Glomerular endothelial cell (primary cell): ENCODE data around the gene HOXD11. TPM values are rescaled to one million over a fixed set of nuclear protein-coding genes. Genes with fewer than 3 reads are reported as not detected.

Experiments used
- DNase-seq: peaks from one replicate; pipeline ENCODE4 v3.0.0-alpha.2; 2011; ENCODE audit warnings: low read depth, low spot score; ENCODE audit errors: extremely low read depth
- total RNA-seq: library from RNA; depleted of rRNA; stranded (reverse); fragments of >200 nt; gene quantifications from 2 replicates; pipeline ENCODE4 v1.2.3, GENCODE V29; 2015

The HOXD11 gene
- total RNA-seq, 1 donor from 2014 or later, result 2.5 TPM

DNA sequence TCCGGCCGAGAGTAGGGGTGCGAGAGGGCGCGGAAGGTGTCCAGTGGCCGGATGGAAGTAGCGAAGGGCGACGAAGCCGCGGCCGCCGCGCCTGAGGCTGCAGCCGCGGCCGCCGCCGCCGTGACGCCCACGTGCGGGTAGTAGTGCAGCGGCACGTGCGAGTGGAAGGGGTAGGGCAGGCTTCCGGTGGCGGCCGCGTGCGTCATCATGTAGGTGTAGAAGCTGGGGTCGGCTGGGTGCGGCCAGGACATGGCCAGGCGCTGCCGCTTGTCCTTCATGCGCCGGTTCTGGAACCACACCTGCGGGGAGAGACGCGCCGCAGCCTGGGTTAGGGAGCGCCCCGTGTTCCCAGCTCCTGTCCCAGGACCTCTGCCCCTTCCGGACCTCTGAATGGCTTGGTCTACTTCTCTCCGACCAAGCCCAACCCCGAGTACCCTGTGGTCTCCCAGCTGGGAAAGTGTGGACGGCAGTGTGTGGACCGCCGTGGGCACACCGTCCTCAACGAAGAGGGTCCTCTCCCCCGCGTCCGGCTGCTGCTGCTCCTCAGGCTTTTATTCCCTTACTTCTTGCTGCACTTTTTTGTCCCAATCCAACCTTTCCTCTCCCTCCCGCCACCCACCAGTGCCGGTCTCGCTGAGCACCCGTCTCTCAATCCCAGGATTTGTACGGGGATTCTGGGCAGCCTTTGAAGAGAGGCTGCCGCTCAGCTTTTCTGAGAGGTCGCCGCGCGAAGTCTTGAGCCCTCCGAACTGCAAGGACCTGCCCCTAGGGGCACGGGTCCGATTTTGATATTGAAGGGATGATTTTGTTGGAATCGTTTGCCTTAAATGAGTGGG lies 26.3 kb upstream of the HOXD11 start:
- no peak for DNase-seq

DNA sequence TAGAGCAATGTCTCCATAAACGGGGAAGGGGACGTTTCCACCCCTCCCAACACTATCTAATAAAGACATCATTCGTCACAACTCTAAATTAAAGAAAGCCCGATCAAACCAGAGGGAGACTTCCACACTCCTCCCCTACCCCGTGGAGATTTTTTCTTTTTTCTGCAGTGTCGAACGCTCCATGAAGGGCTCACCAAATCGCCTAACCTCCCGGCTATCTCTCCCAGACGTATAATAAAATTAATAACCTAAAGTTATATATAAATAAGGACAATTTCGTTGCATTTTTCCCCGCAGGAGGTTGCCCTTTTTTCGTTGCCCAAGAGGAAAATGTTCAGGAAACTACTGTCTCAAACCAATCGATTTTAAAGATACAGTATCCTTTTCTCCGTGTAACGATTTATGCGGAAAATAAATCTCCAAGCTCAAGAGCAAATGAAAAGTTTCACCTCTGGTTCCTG lies 25.7 kb upstream of the HOXD11 start:
- DNase-seq, result no peak

DNA sequence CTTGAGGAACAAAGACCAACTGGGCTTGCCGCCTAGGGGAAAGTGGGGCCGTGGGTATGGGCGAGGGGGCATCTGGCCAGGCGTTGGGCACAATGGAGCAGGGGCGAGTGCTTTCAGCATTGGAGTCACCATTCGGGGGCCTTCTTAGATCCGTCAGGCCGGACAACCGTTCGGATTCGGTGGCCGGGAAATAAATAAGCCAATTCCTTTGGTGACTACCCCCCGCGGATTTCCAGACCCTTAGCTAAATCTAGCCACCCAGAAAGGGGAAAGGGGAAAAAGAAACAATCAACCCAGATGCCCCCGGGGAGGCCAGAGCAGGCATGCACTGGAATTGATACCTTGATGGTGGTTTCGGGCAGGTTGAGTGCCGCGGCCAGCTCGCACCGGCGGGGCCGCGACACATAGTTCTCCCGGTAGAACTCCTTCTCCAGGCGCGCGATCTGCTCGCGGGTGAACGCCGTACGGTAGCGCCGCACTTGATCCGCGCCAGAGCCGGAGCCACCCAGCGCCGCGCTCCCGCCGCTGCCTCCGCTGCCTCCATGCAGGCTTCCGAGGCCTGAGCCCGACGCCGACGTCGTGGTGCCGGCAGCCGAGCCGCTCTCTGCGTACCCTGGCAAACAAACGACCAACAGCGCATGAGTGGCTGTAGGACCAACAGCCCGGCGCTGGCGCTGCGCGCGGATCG lies 25.1 kb upstream of the HOXD11 start:
- DNase-seq, result no peak

GRCh38 chr2:176082525-176082823 lies 24.6 kb upstream of the HOXD11 start:
- no peak for DNase-seq

DNA sequence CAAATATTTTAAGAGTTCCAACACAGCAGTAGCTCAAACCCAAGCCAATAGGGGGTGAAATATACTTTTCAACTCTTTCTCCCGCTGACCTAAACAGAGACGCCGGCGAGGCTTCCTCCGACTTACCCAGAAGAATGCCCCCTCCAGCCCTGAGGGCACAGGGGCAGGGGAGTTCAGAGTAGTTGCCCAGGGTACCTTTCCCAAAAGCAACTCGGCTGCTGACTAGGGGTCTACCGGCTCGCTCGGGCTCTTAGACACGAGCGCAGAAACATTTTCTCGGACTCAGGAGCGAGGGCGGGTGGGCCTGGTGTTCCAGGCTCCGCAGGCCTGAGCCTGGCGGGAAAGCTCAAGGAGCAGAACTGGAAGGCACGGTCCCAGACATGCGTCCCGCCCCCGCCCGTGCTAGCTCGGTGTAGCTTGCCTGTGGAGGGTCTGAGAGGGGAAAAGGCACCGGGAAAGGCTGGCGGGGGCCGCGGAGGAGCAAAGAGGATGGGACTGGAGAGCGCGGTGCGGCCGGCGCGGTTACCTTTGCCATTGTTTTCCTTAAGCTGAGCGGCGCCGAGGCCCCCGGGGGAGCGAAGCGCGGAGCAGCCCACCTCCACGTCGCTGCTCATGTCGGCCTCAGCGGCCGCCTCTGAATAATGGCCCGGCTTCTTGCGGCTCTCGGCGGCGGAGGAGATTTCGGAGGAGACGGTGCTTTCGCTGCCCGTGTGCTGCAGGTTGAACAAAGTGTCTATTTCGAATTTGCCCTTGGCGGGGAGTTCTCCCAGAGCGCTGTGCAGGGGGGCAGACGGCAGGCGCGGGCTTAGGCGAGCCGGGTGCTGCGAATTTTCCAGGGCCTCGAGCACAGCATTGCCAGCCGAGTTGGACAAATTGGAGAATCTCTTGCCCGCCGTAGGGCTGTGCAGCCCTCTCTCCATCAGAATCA lies 24.0 kb upstream of the HOXD11 start:
- DNase-seq, result no peak

GRCh38 chr2:176083796-176084261 lies 23.3 kb upstream of the HOXD11 start, which contains the start of gene EVX2:
TSS of gene EVX2 (minus strand) at chr2:176083962. CDS start at chr2:176083776, 186 bp downstream.
- DNase-seq, result no peak

DNA sequence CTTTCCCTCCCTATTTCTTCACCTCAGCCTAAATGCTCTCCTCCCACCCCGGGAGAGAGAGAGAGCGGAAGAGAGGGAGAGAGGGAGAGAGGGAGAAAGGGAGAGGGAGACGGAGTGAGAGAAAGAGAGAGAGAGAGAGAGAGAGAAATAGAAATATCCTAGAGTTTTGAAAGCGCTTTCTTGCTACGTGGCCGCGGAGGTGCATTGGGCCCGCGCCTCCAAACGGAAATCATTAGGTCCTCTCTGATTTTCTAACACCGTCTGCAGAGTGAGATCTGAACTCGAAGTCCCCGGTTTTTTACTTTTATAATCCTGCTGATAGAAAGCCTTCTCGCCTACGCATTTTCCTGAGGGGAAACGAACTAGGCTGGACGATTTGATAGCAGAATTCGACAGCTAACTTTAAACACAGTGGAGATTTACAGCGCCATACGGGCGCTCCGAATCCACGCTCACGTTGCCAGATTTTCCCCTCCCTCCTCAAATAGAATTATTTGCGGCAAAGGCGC lies 22.4 kb upstream of the HOXD11 start:
- no peak for DNase-seq

DNA sequence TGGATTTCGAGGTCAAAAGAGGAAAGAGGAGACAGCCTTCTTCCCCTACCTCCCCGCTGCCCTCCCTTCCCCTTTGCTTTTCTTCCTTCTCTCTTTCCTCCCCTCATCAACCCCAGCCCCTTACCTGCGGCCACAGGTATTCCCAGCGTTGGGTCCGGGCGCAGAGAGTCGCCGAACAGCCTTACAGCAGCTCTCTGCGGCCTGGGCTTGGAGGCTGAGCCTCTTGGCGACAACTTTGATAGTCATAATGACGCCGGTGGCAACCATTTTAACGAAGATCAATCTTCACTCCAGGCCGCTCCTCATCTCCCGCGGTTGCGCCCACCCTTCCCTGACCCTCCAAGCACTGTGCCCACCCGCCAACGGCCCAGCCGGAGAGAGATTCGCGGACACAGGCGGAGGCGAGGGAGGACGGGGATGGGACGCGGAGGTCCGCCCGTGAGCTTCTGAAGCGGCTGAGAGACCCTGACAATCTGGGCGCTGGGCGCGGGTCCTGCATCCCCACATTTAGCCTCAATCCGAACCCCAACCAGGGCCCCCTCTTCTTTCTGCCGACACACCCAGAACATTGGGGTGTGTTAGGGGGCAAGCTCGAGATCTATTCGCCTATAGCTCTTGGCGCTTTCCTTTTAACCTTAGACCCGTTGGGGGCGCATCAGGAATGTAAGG lies 21.8 kb upstream of the HOXD11 start:
- no peak for DNase-seq

DNA sequence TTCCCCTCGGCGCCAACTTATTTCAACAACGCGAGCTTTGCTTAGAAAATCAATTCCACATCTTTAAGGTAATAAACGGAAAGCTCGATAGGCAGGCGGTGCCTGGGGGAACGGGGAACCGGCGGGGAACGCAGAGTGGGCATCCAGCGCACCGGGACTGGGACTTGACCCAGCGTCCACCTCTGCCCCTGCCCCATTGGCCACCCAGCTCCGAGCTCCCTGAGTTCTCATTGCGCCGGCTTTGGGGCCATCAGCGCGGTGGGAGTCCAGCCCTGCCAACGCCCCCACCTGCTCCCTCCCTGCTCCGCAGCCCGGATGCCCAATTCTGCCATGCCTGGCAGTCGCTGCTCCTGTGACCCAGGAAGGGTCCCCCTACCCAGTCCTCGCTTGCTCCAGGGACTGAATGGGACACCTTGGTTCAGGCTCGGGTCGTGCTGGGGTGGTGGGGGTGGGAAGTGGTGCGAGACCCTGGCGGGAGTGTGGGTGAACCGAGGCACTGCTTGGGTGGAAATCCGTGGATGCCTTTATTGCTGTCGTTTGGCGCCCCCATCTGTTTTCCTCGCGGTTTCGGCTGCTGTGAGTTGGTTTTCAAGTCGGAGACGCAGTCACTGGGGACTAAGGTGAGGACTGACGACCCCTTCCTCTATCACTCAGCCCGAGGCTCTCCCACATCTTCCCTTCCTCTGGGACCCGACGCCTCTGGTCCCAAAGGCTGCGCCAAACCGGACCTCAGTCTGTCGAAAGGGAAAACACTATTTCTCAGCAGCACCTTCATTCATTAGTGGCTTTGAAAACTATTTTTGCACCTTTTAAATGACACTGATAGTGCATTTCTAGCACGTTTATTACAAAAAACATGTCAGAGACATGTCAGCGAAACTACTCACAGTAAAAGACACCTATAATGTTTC lies 21.0 kb upstream of the HOXD11 start:
- no peak for DNase-seq

DNA sequence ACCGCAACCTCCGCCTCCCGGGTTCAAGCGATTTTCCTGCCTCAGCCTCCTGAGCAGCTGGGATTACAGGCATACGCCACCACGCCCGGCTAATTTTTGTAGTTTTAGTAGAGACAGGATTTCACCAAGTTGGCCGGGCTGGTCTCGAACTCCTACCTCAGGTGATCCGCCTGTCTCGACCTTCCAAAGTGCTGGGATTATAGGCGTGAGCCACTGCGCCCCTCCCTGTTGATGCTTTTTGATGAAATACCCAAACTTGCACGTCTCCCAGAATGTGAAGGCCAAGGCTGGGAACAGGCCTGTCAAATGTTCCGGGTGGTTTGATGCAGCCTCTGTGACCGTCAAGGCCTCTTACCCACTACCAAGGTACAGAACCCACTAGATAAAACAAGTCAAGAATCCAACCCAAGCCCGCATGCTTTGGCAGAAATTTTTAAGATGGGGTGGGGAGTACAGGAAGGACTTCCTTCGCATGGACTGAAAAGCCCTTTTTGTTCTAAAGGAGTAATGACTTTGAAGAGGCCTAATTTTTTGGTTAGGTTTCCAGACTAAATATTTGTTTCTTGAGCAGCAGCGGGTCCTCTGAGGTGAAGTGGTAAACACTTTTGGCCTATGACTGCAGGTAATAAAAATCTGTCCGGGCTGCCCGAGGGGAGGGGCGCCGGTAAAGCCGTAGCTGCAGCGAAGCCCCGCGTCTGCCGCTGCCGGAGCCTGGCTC lies 19.6 kb upstream of the HOXD11 start:
- no peak for DNase-seq

GRCh38 chr2:176088048-176088936 lies 18.8 kb upstream of the HOXD11 start:
- no peak for DNase-seq

GRCh38 chr2:176088937-176089842 lies 17.9 kb upstream of the HOXD11 start:
- DNase-seq, result no peak

DNA sequence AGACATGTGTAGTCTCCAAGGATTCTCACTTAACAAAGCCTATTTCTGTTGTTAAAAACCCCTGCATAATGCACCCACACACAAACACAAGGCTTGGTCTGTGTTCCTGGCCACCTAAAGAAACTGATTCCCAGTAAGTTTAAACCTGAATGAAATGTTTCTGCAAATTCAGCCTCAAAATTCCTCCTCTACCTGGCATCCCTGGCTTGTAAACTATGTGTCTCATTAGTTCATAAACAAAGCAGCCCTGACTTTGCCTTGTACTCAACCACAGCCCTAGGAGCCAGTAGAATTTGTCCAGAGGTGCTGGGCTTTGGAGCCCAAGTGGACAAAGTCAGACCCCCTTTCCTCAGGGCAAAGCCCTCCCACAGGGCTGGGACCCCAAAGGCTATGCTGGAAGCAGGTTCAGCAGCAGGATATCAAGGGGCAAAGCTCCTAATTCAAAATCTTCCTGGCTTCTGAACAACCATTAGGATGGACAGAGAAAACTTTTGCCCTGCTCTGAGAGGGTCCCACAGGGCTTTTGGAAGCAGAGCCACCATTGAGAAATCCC lies 17.2 kb upstream of the HOXD11 start:
- no peak for DNase-seq

DNA sequence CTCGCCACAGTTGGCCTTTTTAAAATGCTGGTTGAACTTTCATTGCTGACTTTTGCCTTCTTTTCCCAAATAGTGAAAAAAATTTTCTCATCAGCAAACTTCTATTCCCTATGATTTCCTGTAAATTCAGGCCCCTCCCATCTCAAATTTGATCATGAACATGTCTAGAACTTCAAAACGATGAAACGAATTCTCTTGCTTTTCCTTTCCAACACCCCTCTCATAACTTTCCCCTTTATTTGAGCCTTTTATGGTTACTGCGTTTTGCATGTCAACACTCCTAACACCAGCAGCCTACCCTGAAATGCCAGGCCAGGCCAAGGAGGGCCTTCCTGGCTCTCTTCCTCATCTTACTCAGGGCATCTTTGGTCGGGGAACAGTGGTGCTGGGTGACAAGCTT lies 16.2 kb upstream of the HOXD11 start:
- DNase-seq, result no peak

DNA sequence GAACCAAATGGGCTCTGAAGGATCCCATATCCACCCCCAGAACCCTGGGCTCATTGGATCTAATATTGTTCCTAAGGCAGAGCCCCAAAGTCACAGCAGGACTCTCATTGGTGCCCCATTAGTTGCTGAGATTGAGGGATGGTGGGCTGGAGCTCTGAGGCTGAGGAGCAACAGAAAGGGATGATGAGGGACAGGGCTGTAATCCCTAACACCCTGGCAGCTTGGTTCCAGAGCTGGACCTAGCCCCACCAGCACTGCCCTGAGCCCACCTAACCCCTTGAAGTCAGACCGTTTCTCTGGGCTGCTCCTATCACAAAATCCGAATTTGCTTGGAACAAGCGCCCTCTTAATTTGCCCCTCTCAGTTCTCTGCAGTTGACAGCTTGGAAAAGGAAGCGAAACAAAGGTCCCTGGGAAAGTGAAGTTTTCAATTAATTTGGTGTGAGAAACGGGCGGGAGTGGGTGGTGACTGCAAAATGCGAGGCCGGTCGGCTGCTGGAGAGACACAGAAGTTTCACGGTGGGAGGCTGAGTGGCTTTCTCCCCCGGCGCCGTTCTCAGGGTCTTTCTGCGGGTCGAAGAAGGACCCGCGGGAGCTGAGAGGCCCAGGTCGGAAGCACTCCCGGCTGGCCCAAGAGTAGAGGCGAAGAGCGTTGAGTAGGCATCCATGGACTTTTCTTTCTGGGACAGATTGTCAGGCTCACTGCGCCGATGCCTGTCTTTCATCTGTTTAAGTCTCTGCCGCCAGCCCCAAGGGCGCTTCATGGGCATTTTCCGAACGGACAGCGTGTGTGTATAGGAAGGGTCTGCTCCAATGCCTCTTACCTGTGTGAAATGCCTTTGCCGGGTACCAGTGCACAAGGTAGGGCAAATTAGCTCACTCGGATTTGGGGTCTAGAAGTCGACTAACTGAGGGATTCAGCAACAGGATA lies 15.5 kb upstream of the HOXD11 start:
- DNase-seq, result no peak
